Right lung (tissue), 5 donors: ENCODE data around the gene RPL27A. TPM values are rescaled to one million over a fixed set of nuclear protein-coding genes. Genes with fewer than 3 reads are reported as not detected.

Experiments
- DNase-seq, 2 donors: peaks; one replicate each; pipeline ENCODE4 v3.0.0-alpha.2; 2013
- polyA plus RNA-seq, 5 donors: library from polyadenylated mRNA; unstranded; fragments of 120-200 nt; gene quantifications; one replicate each; pipeline versions ENCODE4 v1.2.1 to v1.2.3, GENCODE V29; 2013; ENCODE audit warnings: inconsistent platforms in 1 of 5, low replicate concordance in 1 of 5; ENCODE audit not compliant: insufficient read length in 5 of 5, insufficient read depth in 1 of 5

The RPL27A gene
- polyA plus RNA-seq, 5 donors = 2,576 to 3,406 (median 2,802) TPM

DNA sequence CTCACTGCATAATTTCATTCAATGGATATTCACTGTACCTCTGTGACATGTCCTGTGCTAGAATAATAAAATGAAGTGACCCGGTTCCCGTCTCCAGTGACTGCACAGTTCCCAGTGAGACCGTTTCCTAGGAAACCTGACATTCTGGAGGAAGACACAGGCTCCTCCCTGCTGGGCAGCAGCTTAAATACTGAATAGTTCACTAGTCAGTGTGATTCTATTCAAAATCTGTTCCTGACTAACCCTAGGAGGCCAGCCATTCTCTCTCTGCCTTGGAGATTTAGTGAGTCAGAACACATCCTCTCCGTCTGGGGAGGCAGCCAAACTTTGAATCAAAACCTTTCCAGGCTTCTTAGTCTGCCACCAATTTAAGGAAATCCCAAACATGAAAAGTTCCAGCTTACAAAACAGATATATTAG is 11.4 kb upstream of the RPL27A start:
- no peak for DNase-seq

DNA sequence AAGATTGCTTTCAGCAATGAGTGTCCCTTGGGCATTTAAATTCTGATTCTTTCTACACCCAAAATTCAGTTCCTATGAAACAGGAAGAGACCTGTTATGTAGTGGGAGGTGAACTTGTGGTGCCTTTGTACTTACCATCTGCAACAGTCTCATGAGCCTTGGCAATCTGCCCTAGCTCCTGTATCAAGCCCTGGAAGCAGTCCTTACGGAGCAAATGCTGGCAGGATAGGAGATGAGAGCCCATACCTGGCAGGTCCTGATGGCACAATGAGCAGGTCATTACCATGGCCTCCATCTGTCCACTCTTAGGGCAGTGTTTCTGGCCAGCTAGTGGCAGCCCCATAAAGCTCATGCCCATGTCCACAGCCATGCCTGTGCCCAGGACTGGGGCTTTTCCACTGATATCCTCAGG is 10.9 kb upstream of the RPL27A start:
- DNase-seq = no peak

GRCh38 chr11:8672346-8672745 is 10.2 kb upstream of the RPL27A start:
- no peak for DNase-seq

GRCh38 chr11:8674859-8675258 is 7.7 kb upstream of the RPL27A start:
- DNase-seq = no peak

GRCh38 chr11:8676458-8676857 is 6.1 kb upstream of the RPL27A start:
- DNase-seq = no peak

DNA sequence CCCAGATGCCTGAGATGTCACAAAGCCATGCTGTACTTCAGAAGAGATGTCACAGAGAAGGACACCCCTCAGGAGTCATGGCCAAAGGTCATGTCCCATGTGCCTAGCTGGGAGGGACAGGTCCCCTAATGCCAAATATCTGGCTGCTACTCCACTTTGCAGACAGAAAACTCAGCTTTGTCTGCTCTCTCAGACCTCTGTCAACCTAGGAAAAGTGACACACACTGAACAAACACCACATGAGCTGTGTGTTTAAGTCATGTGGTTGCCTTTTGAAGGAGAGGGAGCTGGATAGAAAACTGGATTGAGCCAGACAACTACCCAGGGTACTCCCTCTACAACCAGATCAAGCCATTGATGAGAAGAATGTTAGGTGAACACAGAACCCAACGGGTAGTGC is 3.6 kb upstream of the RPL27A start:
- DNase-seq = no peak

GRCh38 chr11:8681837-8682302 is 722 bp upstream of the RPL27A start:
- DNase-seq = no peak

DNA sequence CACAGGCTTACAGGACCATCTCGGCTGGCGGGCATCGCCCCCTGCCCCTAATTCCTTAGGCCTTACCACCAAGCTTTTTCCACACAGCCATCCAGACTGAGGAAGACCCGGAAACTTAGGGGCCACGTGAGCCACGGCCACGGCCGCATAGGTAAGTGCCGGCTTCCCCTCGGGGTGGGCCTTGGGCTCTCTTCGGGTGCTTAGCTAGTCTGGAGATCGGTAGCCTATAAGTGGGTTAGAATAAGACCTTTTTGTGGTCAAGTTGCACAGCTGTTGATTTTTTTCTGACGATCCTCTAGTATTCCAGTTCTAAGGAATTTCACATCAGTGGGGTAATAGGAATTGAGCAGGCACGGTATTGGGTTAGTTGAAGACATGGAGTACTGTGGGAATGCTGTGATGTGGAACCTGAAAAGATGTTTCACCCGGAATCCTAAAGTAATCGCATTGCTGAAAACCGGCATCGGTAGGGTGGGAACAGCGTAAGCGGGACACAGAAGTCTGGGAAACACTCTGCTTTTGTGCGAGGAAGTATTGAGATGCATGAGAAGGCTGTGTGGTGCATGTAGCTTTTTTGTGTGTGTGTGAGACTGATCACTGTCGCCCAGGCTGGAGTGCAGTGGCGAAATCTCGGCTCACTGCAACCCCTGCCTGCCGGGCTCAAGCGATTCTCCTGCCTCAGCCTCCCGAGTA is 669 bp downstream of the RPL27A start:
- no peak for DNase-seq

DNA sequence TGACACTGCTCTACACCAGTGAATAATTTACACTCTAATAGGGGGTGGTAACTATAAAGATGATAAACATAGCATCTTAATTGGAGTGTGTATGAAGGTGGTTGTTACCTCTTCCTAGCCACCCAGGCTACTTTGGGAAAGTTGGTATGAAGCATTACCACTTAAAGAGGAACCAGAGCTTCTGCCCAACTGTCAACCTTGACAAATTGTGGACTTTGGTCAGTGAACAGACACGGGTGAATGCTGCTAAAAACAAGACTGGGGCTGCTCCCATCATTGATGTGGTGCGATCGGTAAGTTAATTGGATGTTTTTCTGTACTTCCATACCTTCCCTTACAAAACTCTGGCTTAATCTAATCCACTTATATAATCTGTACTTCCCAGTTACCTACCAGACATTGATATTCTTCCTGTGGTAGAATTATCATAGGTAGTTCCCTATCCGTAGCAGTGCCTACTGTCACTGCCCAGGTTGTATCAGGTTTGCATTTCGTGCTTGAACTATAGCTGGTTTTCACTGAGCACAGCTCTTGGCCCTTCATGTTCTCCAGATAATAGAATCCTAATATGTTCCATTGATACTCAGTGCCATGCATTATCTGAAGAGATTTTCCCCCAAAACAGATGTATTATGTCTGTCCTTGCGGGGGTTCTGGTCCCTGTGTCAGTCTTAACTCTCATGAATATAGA is 2.2 kb downstream of the RPL27A start:
- no peak for DNase-seq

DNA sequence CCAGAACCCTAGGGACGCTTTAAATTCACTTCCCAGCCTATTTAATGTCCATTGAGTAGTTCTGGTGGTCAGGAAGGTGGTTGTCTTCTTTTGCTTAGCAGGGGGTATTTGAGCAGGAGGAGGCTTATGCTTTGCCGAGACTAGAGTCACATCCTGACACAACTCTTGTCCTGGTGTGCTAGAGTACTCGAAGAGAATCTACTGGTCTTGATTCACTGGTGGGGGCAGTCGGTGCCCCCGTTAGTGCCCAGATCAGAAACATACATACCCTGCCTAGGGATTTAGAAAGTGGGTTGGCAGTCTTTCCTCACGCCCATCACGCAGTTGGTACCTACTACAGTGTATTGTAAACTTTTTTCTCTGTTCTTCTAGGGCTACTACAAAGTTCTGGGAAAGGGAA is 2.7 kb downstream of the RPL27A start:
- no peak for DNase-seq

- no peak for DNase-seq
Observed at GRCh38 chr11:8685820-8686219, 3.2 kb downstream of the RPL27A start.

DNA sequence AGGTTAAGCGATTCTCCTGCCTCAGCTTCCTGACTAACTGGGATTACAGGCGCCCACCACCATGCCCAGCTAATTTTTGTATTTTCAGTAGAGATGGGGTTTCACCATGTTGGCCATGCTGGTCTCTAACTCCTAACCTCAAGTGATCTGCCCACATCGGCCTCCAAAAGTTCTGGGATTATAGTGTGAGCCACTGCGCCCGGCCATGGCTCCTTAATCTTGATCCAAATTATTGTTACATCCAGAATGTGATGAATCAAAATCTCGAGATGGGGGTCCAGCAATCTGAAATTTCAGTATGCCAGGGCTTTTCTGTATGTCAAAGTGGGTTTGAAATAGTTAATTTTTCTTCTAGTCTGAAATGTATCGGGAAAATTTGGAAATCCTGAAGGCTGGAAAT is 3.7 kb downstream of the RPL27A start:
- DNase-seq = no peak

DNA sequence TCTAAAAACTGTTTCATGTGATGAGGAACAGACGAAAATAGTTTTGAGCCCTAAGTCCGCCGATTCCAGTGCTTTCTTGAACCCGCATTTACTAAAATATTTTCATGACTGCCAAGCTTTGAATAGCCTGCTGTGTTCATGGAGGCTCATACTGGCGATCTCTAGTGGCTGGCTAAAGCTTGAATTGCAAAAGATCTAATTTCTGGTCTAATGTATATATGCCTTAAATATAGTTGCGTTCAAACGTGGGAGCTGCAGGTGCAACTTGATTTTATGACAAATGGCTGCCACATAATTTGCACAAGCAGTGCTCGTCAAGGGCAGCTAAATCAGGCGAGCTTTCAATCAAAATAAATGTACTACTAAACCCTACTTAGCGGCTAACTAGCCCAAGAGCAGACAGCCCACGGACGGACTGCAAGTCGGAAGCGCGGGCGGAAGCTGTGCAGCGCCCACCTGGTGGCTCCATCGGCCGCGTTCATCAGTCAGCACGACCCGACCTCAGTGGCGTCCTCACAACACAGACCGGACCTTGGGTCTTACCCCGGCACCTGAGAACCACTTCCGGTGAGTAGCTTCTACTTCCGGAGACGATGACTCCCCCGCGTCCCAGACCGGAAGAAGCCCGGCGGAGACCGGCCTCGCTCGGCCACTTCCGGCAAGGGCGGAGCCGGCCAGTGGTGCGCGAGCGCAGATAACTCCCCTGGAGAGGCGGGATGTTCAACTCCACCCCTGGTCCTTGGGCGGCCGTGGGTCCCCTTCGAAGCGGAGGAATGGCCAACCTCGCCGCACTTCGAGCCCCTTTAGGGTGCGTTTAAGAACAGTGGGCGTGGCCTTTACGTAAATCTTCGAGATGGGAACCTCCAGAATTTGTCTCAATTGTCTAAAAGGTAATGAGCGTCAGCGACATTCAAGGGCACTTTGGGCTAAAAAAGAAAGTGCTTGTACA is 6.1 kb downstream of the RPL27A start:
- peak; percentile 94 for DNase-seq

DNA sequence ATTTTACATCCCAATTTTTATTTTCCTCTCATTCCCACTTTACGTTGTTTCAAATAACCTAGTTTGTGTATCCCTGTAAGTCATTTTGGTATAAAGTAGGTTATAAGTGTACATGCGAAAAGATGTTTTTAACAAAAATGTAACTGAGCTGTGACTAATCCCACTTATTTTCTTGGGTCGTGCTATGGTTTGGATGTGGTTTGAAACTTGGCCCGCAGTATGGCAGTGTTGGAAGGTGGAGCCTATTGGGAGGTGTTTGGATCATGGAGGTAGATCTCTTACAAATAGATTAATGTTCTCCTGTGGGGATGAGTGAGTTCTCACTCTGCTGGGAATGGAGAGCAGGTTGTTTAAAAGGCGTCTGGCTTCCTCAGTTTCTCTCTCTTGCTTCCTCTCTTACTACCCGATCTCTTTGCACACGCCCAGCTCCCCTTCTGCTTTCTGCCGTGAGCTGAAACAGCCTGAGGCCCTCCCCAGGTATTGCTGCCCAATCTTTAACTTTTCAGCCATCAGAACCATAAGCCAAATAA is 7.2 kb downstream of the RPL27A start:
- no peak for DNase-seq

- no peak for DNase-seq
Observed at GRCh38 chr11:8690374-8691342, 8.1 kb downstream of the RPL27A start.

- DNase-seq = no peak
Observed at GRCh38 chr11:8691601-8692000, 9.0 kb downstream of the RPL27A start.

GRCh38 chr11:8692417-8692816 is 9.8 kb downstream of the RPL27A start:
- no peak for DNase-seq

DNA sequence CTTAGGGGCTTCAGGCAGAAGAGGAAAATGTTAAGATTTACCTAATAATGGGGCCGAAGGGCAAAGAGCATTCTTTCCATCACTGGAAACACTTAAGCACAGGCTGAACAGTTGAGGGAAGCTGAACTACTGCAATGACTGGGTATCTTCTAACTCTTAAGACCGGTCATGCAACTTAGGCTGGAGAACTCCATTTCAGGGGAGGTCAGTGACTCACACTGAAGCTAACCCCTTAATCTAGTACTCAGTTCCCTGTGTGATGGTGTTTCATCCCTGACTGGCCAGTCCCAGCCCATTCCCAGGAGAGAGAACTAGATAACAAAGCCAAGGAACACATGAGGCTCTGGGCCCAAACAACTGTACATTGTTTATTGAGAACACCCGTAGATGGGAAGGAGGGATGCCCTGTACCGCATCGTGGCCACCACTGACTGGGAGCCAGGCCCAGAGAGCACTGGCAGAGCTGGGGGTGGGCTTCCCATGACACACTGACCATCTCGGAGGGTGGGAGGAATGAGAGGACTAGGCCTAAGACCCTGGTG is 10.5 kb downstream of the RPL27A start:
- DNase-seq = no peak

GRCh38 chr11:8693555-8693954 is 11.0 kb downstream of the RPL27A start:
- DNase-seq = no peak

DNA sequence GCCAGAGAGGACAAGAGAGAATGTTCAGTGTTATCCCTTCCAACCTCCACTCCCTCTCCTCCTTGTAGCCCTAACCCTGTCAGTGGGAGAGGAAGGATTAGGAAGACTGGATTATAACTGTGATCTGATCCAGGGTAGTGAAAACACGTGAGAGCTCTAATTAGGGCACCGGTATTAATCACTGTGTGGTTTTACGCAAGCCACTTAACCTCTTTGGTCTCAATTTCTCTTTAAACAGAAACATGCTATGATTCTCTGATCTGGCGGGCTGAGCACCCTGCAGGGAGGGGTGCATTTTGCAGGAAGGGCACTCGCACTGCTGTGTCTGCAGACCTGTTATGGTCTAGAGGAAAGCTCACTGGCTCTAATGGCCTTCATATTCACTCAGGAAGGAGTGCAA is 11.5 kb downstream of the RPL27A start:
- DNase-seq = no peak

DNA sequence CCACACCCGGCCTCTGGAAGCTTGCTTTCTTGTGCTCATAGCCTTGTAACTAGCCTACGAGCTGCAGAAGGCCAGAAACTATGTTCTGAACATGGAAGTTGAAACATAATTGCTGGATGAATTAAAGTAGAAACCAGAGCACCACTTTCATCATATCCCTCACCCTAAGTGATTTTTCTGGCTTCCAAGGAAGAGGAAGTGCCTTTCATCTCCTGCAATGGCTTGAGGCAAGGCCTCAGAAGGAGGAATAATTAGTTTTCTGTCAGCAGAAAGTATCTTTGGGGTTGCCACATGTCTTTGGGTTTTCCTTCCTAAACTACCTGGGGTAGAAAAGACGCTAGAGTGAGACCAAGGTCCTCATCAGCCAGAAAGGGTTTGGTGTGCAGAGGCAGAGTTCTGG is 14.5 kb downstream of the RPL27A start:
- DNase-seq = no peak
